ENCODE data around the gene RPS6KA6. TPM values are rescaled to one million over a fixed set of nuclear protein-coding genes. Genes with fewer than 3 reads are reported as not detected.

The RPS6KA6 gene
- total and polyA plus RNA-seq, 2 experiments from 2014 or later, result 3.6 to 14.0 TPM

GRCh38 chrX:84047339-84047738 lies 140.7 kb downstream of the RPS6KA6 start:
- no peak overlapping the region for H3K4me2 ChIP-seq
- Mint-ChIP-seq H3K27me3 (ENCODE audit: insufficient read depth, low read depth, poor library complexity) (peaks cover 3% of the 10 kb centered on the region), H3K36me3 (ENCODE audit: low read depth) (no peaks in the 10 kb centered on the region), H3K4me3 (no peak overlapping the region), H3K27ac (no peak overlapping the region), H3K9me3 (no peaks in the 10 kb centered on the region; the same call in 2 of the 3 replicates), H3K4me1 (peaks cover 7% of the 10 kb centered on the region; the same call in 1 of the 3 replicates)
- no peak overlapping the region for H3K27ac ChIP-seq (ENCODE audit: low read depth)
- H3K36me3 ChIP-seq (ENCODE audit: insufficient read depth), result no peaks in the 10 kb centered on the region
- H3K4me1 ChIP-seq (ENCODE audit: insufficient read depth), result no peaks in the 10 kb centered on the region
- H3K4me3 ChIP-seq, result no peak overlapping the region
- H3F3A ChIP-seq (replicated peaks; ENCODE audit: low read depth), result no peaks in the 10 kb centered on the region
- ATAC-seq (peak; percentile 62), DNase-seq (ENCODE audit: low spot score) (peak; percentile 8)
- TF ChIP-seq STAT1 (IDR thresholded peaks at IDR 0.05; ENCODE audit: unreplicated experiment), result no peak
- no peak for TF ChIP-seq POLR2AphosphoS5 (IDR thresholded peaks at IDR 0.05; ENCODE audit: low read depth)
- no peak for TF ChIP-seq REST (IDR thresholded peaks at IDR 0.05; ENCODE audit: unreplicated experiment)
- TF ChIP-seq EZH2 (IDR thresholded peaks at IDR 0.05; ENCODE audit: low read depth, unreplicated experiment), result no peak
- no peak for TF ChIP-seq ETS1 (IDR thresholded peaks at IDR 0.05)
- no peak for TF ChIP-seq ZNF114 (CRISPR knock-in tag; IDR thresholded peaks at IDR 0.05)
- TF ChIP-seq CTCF (conservative IDR thresholded peaks at IDR 0.05; ENCODE audit: low read depth in 2 of 2), result no peak
- no peak for TF ChIP-seq ZNF331 (CRISPR knock-in tag; IDR thresholded peaks at IDR 0.05; ENCODE audit: low read depth)
- TF ChIP-seq EZH2phosphoT487 (IDR thresholded peaks at IDR 0.05; ENCODE audit: unreplicated experiment), result no peak
- TF ChIP-seq NANOG (IDR thresholded peaks at IDR 0.05; ENCODE audit: borderline replicate concordance), result no peak
- no peak for TF ChIP-seq CREB1 (CRISPR knock-in tag; IDR thresholded peaks at IDR 0.05; ENCODE audit: low read depth)
- no peak for TF ChIP-seq JUNB (IDR thresholded peaks at IDR 0.05; ENCODE audit: unreplicated experiment)
- TF ChIP-seq ZNF462 (CRISPR knock-in tag; IDR thresholded peaks at IDR 0.05), result no peak
- H3K9me2 ChIP-seq (ENCODE audit: insufficient read depth), result no peaks in the 10 kb centered on the region
- no peaks in the 10 kb centered on the region for H4K20me1 ChIP-seq (replicated peaks; ENCODE audit: insufficient read depth)
- H3K27me3 ChIP-seq (ENCODE audit: insufficient read depth), result no peaks in the 10 kb centered on the region
- no peak overlapping the region for H2AFZ ChIP-seq
- no peaks in the 10 kb centered on the region for H3K79me2 ChIP-seq (replicated peaks; ENCODE audit: insufficient read depth)
